ENCODE results near the gene WASHC4.

Gene WASHC4

DNA sequence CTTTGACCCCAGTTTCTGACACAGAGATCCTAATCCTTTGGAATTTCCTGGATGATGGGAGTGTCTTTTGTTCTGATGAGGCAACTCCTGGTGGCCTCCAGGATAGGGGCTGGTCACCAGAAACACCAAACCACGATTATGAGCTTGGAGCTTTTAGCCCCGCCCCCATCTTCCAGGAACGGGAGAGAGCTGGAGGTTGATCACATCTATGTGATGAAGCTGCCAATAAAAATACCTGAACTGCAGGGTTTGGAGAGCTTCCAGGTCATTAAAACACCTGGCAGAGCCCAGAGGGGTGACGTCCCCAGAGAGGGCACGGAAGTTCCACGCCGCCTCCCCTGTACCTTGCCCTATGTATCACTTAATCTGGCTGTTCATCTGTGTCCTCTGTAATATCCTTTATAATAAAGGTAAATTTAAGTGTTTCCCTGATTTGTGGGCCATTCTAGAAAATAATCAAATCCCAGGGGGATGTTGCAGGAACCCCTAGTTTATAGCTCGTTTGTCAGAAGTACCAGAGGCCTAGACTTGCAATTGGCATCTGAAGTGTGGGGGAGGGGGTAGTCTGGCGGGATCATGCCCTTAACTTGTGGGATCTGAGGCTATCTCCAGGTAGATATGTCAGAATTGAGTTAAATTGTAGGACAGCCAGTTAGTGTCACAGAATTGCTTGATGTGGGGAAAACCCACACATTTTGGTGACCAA, 107.3 kb downstream of the WASHC4 start:
- no peak for DNase-seq

DNA sequence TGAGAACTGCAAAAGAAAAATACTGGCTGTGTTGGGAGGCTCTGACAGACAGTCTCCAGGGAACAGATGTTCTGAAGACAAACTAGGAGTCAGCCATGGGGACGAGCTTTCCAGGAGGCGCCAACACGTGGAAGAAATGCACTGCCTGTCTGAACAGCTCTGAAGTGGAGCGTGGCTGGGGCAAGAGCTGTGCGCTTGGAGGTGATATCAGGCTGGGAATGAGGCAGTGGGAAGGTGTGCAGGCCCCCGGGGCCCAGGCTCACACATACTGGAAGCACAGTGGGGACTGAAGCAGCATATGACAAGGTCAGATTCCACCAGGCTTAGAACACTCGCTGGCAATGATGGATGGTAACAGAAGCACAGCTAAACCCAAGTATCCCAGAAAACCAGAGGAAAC, 110.9 kb downstream of the WASHC4 start:
- no peak for DNase-seq

Measured in stimulated activated CD4-positive, alpha-beta T cell treated with anti-CD3 and anti-CD28 coated beads, Interleukin-4, amount 100 ng/mL, for 24 hours (primary cell).